Measurements from ENCODE around the gene POLA1.

POLA1 gene

DNA sequence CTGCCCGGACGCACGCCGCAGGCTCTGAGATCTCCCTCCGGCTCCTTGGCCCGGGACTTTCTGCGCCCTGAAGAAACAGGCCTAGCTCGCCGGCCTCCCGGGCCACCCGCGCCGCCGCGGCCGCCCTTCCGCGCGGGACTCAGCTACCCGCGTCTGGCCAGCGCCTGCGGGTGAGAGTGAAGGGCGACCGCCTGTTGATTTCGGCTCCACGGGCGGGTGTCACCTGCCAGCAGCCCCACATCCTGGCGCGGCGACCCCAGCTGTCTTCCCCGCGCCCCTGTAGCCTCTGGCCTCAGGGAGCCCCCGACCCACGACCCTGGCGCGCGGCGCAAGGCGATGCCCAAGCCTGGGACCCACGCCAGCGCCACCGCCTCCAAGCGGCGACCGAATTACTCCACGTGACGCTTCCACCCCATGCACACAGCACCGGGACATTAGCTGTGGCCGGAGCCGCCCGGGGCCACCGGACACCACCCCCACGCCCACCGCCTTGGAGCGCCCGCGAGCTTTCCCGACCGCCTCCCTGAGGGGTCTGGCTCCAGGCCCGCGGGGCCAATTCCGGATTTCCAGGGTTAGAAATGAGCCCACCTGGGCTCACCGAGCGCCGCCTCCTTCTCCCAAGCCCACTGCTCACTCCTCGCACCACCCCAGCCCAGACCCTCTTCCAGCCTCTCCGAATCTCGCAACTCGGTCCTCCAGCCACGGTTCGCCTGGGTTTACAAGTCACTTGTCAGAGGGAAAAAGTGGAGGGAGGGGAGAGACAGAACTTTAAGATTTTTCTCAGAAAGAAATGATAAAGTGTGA, 311.9 kb downstream of the POLA1 start (continued):
- no peak for TF ChIP-seq ZNF354C (tag by site-specific recombination; IDR thresholded peaks at IDR 0.05; ENCODE audit: borderline replicate concordance, low read depth)
- no peak for TF ChIP-seq ZNF510 (tag by site-specific recombination; IDR thresholded peaks at IDR 0.05; ENCODE audit: insufficient replicate concordance)
- no peak for TF ChIP-seq ZIC2 (tag by site-specific recombination; IDR thresholded peaks at IDR 0.05)

DNA sequence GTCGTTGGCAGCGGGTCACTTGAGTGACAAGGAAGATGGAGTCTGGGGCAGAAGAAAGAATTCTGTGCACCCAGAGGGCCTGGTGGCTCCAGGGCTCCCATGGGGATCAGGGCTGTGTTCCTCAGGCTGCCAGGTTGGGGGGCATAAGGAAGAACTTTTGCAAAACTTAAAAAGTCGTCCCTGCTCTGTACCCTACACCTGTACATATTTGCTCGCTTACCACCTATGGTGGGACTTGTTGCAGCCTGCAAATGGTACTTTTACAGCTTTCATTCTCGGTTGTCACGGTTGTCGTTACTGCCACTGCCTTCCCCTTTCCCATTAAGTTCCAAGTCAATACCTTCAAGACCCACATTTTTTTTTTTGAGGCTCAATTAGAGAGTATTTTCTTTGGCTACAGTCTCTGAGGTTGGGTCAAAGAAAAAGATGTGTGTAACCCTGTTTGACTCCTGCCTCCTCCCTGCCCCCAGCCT, 312.9 kb downstream of the POLA1 start:
- Histone ChIP-seq H3K9me3 (ENCODE audit: control insufficient read depth, insufficient read depth, low read depth, low read length) (no peaks in the 10 kb centered on the region), H3K4me3 (ENCODE audit: low read depth, low read length) (no peak overlapping the region), H3K27ac (ENCODE audit: extremely low read depth, low read depth, low read length) (no peak overlapping the region), H3K36me3 (ENCODE audit: control insufficient read depth in 2 of 2, insufficient read depth in 1 of 2, low read length in 2 of 2) (no peaks in the 10 kb centered on the region), H3K4me1 (ENCODE audit: control insufficient read depth, insufficient read depth, low read length) (no peaks in the 10 kb centered on the region)
- POLR2A ChIA-PET = no interaction called here
- CTCF ChIA-PET = no interaction called here
- no peak for TF ChIP-seq ZNF777 (tag by site-specific recombination; IDR thresholded peaks at IDR 0.05; ENCODE audit: borderline replicate concordance)
- TF ChIP-seq, protein P1, sequence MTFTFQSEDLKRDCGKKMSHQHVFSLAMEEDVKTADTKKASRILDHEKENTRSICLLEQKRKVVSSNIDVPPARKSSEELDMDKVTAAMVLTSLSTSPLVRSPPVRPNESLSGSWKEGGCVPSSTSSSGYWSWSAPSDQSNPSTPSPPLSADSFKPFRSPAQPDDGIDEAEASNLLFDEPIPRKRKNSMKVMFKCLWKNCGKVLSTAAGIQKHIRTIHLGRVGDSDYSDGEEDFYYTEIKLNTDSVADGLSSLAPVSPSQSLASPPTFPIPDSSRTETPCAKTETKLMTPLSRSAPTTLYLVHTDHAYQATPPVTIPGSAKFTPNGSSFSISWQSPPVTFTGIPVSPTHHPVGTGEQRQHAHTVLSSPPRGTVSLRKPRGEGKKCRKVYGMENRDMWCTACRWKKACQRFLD (tag by site-specific recombination; IDR thresholded peaks at IDR 0.05) = no peak
- TF ChIP-seq, protein P2, sequence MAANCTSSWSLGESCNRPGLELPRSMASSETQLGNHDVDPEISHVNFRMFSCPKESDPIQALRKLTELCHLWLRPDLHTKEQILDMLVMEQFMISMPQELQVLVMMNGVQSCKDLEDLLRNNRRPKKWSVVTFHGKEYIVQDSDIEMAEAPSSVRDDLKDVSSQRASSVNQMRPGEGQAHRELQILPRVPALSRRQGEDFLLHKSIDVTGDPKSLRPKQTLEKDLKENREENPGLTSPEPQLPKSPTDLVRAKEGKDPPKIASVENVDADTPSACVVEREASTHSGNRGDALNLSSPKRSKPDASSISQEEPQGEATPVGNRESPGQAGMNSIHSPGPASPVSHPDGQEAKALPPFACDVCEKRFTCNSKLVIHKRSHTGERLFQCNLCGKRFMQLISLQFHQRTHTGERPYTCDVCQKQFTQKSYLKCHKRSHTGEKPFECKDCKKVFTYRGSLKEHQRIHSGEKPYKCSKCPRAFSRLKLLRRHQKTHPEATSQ (tag by site-specific recombination; IDR thresholded peaks at IDR 0.05) = no peak
- TF ChIP-seq BCL11A (tag by site-specific recombination; IDR thresholded peaks at IDR 0.05; ENCODE audit: low read depth) = no peak
- TF ChIP-seq SALL2 (tag by site-specific recombination; IDR thresholded peaks at IDR 0.05; ENCODE audit: borderline replicate concordance) = no peak
- TF ChIP-seq, protein P3, sequence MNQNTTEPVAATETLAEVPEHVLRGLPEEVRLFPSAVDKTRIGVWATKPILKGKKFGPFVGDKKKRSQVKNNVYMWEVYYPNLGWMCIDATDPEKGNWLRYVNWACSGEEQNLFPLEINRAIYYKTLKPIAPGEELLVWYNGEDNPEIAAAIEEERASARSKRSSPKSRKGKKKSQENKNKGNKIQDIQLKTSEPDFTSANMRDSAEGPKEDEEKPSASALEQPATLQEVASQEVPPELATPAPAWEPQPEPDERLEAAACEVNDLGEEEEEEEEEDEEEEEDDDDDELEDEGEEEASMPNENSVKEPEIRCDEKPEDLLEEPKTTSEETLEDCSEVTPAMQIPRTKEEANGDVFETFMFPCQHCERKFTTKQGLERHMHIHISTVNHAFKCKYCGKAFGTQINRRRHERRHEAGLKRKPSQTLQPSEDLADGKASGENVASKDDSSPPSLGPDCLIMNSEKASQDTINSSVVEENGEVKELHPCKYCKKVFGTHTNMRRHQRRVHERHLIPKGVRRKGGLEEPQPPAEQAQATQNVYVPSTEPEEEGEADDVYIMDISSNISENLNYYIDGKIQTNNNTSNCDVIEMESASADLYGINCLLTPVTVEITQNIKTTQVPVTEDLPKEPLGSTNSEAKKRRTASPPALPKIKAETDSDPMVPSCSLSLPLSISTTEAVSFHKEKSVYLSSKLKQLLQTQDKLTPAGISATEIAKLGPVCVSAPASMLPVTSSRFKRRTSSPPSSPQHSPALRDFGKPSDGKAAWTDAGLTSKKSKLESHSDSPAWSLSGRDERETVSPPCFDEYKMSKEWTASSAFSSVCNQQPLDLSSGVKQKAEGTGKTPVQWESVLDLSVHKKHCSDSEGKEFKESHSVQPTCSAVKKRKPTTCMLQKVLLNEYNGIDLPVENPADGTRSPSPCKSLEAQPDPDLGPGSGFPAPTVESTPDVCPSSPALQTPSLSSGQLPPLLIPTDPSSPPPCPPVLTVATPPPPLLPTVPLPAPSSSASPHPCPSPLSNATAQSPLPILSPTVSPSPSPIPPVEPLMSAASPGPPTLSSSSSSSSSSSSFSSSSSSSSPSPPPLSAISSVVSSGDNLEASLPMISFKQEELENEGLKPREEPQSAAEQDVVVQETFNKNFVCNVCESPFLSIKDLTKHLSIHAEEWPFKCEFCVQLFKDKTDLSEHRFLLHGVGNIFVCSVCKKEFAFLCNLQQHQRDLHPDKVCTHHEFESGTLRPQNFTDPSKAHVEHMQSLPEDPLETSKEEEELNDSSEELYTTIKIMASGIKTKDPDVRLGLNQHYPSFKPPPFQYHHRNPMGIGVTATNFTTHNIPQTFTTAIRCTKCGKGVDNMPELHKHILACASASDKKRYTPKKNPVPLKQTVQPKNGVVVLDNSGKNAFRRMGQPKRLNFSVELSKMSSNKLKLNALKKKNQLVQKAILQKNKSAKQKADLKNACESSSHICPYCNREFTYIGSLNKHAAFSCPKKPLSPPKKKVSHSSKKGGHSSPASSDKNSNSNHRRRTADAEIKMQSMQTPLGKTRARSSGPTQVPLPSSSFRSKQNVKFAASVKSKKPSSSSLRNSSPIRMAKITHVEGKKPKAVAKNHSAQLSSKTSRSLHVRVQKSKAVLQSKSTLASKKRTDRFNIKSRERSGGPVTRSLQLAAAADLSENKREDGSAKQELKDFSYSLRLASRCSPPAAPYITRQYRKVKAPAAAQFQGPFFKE (tag by site-specific recombination; IDR thresholded peaks at IDR 0.05; ENCODE audit: borderline replicate concordance) = no peak
- TF ChIP-seq ZNF530 (tag by site-specific recombination; IDR thresholded peaks at IDR 0.05; ENCODE audit: low read depth) = no peak
- TF ChIP-seq, protein P4, sequence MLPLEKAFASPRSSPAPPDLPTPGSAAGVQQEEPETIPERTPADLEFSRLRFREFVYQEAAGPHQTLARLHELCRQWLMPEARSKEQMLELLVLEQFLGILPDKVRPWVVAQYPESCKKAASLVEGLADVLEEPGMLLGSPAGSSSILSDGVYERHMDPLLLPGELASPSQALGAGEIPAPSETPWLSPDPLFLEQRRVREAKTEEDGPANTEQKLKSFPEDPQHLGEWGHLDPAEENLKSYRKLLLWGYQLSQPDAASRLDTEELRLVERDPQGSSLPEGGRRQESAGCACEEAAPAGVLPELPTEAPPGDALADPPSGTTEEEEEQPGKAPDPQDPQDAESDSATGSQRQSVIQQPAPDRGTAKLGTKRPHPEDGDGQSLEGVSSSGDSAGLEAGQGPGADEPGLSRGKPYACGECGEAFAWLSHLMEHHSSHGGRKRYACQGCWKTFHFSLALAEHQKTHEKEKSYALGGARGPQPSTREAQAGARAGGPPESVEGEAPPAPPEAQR (tag by site-specific recombination; IDR thresholded peaks at IDR 0.05) = no peak
- TF ChIP-seq ZNF239 (tag by site-specific recombination; IDR thresholded peaks at IDR 0.05) = no peak
- TF ChIP-seq, protein P5, sequence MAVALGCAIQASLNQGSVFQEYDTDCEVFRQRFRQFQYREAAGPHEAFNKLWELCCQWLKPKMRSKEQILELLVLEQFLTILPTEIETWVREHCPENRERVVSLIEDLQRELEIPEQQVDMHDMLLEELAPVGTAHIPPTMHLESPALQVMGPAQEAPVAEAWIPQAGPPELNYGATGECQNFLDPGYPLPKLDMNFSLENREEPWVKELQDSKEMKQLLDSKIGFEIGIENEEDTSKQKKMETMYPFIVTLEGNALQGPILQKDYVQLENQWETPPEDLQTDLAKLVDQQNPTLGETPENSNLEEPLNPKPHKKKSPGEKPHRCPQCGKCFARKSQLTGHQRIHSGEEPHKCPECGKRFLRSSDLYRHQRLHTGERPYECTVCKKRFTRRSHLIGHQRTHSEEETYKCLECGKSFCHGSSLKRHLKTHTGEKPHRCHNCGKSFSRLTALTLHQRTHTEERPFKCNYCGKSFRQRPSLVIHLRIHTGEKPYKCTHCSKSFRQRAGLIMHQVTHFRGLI (tag by site-specific recombination; IDR thresholded peaks at IDR 0.05) = no peak
- no peak for TF ChIP-seq ZNF529 (tag by site-specific recombination; IDR thresholded peaks at IDR 0.05; ENCODE audit: insufficient replicate concordance)
- no peak for TF ChIP-seq GLI2 (tag by site-specific recombination; IDR thresholded peaks at IDR 0.05; ENCODE audit: borderline replicate concordance, low read depth)
- TF ChIP-seq, protein P6, sequence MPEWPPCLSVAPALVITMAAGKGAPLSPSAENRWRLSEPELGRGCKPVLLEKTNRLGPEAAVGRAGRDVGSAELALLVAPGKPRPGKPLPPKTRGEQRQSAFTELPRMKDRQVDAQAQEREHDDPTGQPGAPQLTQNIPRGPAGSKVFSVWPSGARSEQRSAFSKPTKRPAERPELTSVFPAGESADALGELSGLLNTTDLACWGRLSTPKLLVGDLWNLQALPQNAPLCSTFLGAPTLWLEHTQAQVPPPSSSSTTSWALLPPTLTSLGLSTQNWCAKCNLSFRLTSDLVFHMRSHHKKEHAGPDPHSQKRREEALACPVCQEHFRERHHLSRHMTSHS (tag by site-specific recombination; IDR thresholded peaks at IDR 0.05) = no peak
- TF ChIP-seq GFI1B (tag by site-specific recombination; IDR thresholded peaks at IDR 0.05) = no peak
- TF ChIP-seq, protein P7, sequence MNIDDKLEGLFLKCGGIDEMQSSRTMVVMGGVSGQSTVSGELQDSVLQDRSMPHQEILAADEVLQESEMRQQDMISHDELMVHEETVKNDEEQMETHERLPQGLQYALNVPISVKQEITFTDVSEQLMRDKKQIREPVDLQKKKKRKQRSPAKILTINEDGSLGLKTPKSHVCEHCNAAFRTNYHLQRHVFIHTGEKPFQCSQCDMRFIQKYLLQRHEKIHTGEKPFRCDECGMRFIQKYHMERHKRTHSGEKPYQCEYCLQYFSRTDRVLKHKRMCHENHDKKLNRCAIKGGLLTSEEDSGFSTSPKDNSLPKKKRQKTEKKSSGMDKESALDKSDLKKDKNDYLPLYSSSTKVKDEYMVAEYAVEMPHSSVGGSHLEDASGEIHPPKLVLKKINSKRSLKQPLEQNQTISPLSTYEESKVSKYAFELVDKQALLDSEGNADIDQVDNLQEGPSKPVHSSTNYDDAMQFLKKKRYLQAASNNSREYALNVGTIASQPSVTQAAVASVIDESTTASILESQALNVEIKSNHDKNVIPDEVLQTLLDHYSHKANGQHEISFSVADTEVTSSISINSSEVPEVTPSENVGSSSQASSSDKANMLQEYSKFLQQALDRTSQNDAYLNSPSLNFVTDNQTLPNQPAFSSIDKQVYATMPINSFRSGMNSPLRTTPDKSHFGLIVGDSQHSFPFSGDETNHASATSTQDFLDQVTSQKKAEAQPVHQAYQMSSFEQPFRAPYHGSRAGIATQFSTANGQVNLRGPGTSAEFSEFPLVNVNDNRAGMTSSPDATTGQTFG (tag by site-specific recombination; IDR thresholded peaks at IDR 0.05; ENCODE audit: borderline replicate concordance) = no peak
- TF ChIP-seq ZNF677 (tag by site-specific recombination; IDR thresholded peaks at IDR 0.05) = no peak
